Activated CD4-positive, alpha-beta T cell treated with anti-CD3 and anti-CD28 coated beads for 36 hours (primary cell): ENCODE results near the gene PDIA5. TPM values are rescaled to one million over a fixed set of nuclear protein-coding genes. Genes with fewer than 3 reads are reported as not detected.

Experiments
- ATAC-seq: fragments of 200-7000 bp; cut with Tn5 transposase; one replicate; pipeline ENCODE4 v1.10.0; 2021; ENCODE audit warnings: mild to moderate bottlenecking, moderate library complexity
- CTCF ChIA-PET: fragments of 350-600 bp; sonication (Branson Sonifier 250); formaldehyde crosslinking; loops from one replicate; lab custom pipeline; 2021; ENCODE audit warnings: antibody characterized with exemption; lab: Charles Lee
- POLR2A ChIA-PET: fragments of 350-600 bp; sonication (Branson Sonifier 250); formaldehyde crosslinking; loops from one replicate; lab custom pipeline; 2021; ENCODE audit warnings: antibody characterized with exemption, inconsistent platforms; lab: Charles Lee
- DNase-seq: peaks from one replicate; pipeline ENCODE4 v3.0.0-alpha.2; 2020
- H3K27ac Mint-ChIP-seq: one replicate; pipeline ENCODE4 v1.8.0; 2021; ENCODE audit warnings: mixed read lengths
- H3K27me3 Mint-ChIP-seq: one replicate; pipeline ENCODE4 v1.8.0; 2021; ENCODE audit warnings: mixed read lengths
- H3K36me3 Mint-ChIP-seq: one replicate; pipeline ENCODE4 v1.8.0; 2021; ENCODE audit warnings: low read depth, mixed read lengths
- H3K4me1 Mint-ChIP-seq: one replicate; pipeline ENCODE4 v1.8.0; 2021; ENCODE audit warnings: mixed read lengths
- H3K4me3 Mint-ChIP-seq: one replicate; pipeline ENCODE4 v1.8.0; 2021; ENCODE audit warnings: mild to moderate bottlenecking, moderate library complexity, mixed read lengths
- H3K9me3 Mint-ChIP-seq: one replicate; pipeline ENCODE4 v1.8.0; 2021; ENCODE audit warnings: low read depth, mixed read lengths
- intact Hi-C, 2 experiments: fragments of 100-400 bp; cut with DNase I in 1 of 2; cut with micrococcal nuclease in 1 of 2; formaldehyde crosslinking; loops; one replicate each; pipeline versions ENCODE4 v1.14.2 to v1.15.1; 2022 to 2024; cut with DNase I, micrococcal nuclease
- total RNA-seq, 2 experiments: library from RNA; stranded (reverse); gene quantifications; one replicate each; pipeline ENCODE4 v1.2.3, GENCODE V29; 2021

PDIA5 gene
- total RNA-seq, 2 experiments from 2014 or later = 19.5 to 20.7 TPM

GRCh38 chr3:123165163-123165562 lies 98.3 kb downstream of the PDIA5 start:
- H3K27me3 Mint-ChIP-seq = no peaks in the 10 kb centered on the region
- H3K36me3 Mint-ChIP-seq = peaks cover 59% of the 10 kb centered on the region
- CTCF ChIA-PET = no interaction called here
- H3K4me3 Mint-ChIP-seq = no peak overlapping the region
- no peak overlapping the region for H3K27ac Mint-ChIP-seq
- intact Hi-C loops = no loop called here
- POLR2A ChIA-PET = no interaction called here
- peaks cover 7% of the 10 kb centered on the region for H3K9me3 Mint-ChIP-seq
- no peaks in the 10 kb centered on the region for H3K4me1 Mint-ChIP-seq
- ATAC-seq = no peak
- no peak for DNase-seq

- H3K36me3 Mint-ChIP-seq = peaks cover 41% of the 10 kb centered on the region
- ATAC-seq (no peak), DNase-seq (no peak)
- peaks cover 7% of the 10 kb centered on the region for H3K9me3 Mint-ChIP-seq
- intact Hi-C loops = no loop called here
- no peaks in the 10 kb centered on the region for H3K4me1 Mint-ChIP-seq
- no peak overlapping the region for H3K4me3 Mint-ChIP-seq
- no peaks in the 10 kb centered on the region for H3K27me3 Mint-ChIP-seq
- ChIA-PET POLR2A (no interaction called here), CTCF (no interaction called here)
- H3K27ac Mint-ChIP-seq = no peak overlapping the region
Measured at GRCh38 chr3:123167686-123168085, 100.9 kb downstream of the PDIA5 start.

GRCh38 chr3:123168122-123168521 lies 101.3 kb downstream of the PDIA5 start:
- Mint-ChIP-seq H3K27ac (no peak overlapping the region), H3K27me3 (no peaks in the 10 kb centered on the region), H3K4me1 (no peaks in the 10 kb centered on the region), H3K36me3 (peaks cover 36% of the 10 kb centered on the region), H3K4me3 (no peak overlapping the region), H3K9me3 (peaks cover 7% of the 10 kb centered on the region)
- ATAC-seq (no peak), DNase-seq (no peak)
- intact Hi-C loops = no loop called here
- ChIA-PET CTCF (no interaction called here), POLR2A (no interaction called here)

- Mint-ChIP-seq H3K4me3 (no peak overlapping the region), H3K27me3 (no peaks in the 10 kb centered on the region), H3K9me3 (peaks cover 7% of the 10 kb centered on the region), H3K4me1 (no peaks in the 10 kb centered on the region), H3K27ac (no peak overlapping the region), H3K36me3 (peaks cover 32% of the 10 kb centered on the region)
- POLR2A ChIA-PET = no interaction called here
- DNase-seq = no peak
- ATAC-seq = no peak
- CTCF ChIA-PET = no interaction called here
- intact Hi-C loops = no loop called here
Measured at GRCh38 chr3:123168605-123169004, 101.8 kb downstream of the PDIA5 start.

GRCh38 chr3:123169492-123169929 lies 102.7 kb downstream of the PDIA5 start:
- Mint-ChIP-seq H3K27me3 (no peaks in the 10 kb centered on the region), H3K4me3 (no peak overlapping the region), H3K9me3 (peaks cover 7% of the 10 kb centered on the region), H3K4me1 (no peaks in the 10 kb centered on the region), H3K36me3 (peaks cover 23% of the 10 kb centered on the region), H3K27ac (no peak overlapping the region)
- CTCF ChIA-PET = interaction anchor here (0.6 kb wide), 1 partner anchor 23 kb away, joined by 3 read pairs; no protein-coding TSS in a partner anchor
- POLR2A ChIA-PET = no interaction called here
- DNase-seq = no peak
- no peak for ATAC-seq
- intact Hi-C loops = no loop called here

DNA sequence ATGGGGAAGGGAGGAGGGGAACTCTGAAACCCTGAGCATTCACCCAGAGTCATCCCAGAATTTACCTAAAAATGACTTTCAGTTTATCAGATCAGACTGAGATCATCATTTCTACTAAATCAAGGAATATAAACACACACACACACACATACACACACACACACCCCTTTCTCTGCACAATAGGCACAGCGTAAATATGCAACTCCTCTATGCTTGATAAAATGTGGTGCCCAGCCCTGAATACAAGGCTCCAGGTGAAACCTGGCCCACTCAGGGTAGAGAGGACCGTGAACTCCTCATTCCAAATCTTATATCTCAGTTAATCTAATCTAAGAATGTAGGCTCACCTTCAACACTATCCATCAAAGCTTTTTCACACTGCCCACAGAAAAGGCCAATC lies 103.1 kb downstream of the PDIA5 start:
- Mint-ChIP-seq H3K9me3 (peaks cover 5% of the 10 kb centered on the region), H3K27ac (no peak overlapping the region), H3K27me3 (no peaks in the 10 kb centered on the region), H3K36me3 (peaks cover 19% of the 10 kb centered on the region), H3K4me1 (no peaks in the 10 kb centered on the region), H3K4me3 (no peak overlapping the region)
- ChIA-PET CTCF (no interaction called here), POLR2A (no interaction called here)
- no peak for ATAC-seq
- intact Hi-C loops = no loop called here
- no peak for DNase-seq

DNA sequence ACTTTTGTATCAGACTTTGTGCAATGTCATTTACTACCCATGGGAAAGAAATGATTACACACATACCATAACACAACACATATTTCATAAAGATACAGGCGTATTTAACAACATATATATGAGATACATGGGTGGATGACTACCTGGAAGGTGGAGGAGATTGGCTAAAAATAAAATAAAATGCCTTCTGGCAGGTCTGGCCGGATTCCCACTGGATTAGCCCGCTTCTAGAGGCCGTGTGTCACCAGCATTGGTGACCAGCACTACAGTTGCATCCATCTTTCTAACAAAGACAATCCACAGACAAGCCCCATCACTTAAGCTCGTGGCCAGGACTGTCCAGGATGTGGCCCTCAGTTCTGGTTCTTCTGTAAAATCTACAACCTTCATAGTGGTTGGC lies 114.0 kb downstream of the PDIA5 start:
- no peak overlapping the region for H3K4me3 Mint-ChIP-seq
- H3K36me3 Mint-ChIP-seq = peaks cover 7% of the 10 kb centered on the region
- H3K9me3 Mint-ChIP-seq = peaks cover 3% of the 10 kb centered on the region
- no peak overlapping the region for H3K27ac Mint-ChIP-seq
- no peaks in the 10 kb centered on the region for H3K4me1 Mint-ChIP-seq
- DNase-seq (no peak), ATAC-seq (no peak)
- ChIA-PET CTCF (no interaction called here), POLR2A (no interaction called here)
- intact Hi-C loops = no loop called here
- H3K27me3 Mint-ChIP-seq = no peaks in the 10 kb centered on the region

DNA sequence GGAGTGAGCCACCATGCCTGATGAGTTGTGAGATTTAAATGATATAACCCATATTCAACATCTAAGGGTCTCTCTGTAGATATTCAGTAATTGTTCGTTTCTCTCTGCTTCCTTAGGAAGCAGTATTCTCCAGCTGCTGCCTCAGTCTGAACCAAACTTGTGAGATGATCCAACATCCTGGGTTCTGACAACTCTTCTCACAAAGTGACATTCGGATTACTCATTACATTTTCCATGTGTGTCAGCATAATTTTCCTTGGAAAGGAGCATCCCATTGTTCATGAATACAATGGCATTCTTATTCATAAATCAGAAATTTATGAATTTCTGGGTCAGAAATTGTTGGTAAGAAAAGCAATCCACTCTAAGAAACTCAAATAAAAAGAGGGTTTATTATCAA lies 119.9 kb downstream of the PDIA5 start:
- peaks cover 3% of the 10 kb centered on the region for H3K9me3 Mint-ChIP-seq

GRCh38 chr3:123188058-123188457 lies 121.2 kb downstream of the PDIA5 start:
- POLR2A ChIA-PET = no interaction called here
- intact Hi-C loops = no loop called here
- ATAC-seq = no peak
- Mint-ChIP-seq H3K4me3 (no peak overlapping the region), H3K4me1 (no peaks in the 10 kb centered on the region), H3K27me3 (no peaks in the 10 kb centered on the region), H3K27ac (no peak overlapping the region), H3K9me3 (no peaks in the 10 kb centered on the region), H3K36me3 (peaks cover 4% of the 10 kb centered on the region)
- CTCF ChIA-PET = no interaction called here
- DNase-seq = no peak

More for the DNA sequence above, 119.9 kb downstream of the PDIA5 start:
- Mint-ChIP-seq H3K27ac (no peak overlapping the region), H3K27me3 (no peaks in the 10 kb centered on the region), H3K4me1 (no peaks in the 10 kb centered on the region), H3K36me3 (peaks cover 4% of the 10 kb centered on the region), H3K4me3 (no peak overlapping the region)
- ChIA-PET POLR2A (no interaction called here), CTCF (no interaction called here)
- ATAC-seq = no peak
- intact Hi-C loops = no loop called here
- DNase-seq = no peak

DNA sequence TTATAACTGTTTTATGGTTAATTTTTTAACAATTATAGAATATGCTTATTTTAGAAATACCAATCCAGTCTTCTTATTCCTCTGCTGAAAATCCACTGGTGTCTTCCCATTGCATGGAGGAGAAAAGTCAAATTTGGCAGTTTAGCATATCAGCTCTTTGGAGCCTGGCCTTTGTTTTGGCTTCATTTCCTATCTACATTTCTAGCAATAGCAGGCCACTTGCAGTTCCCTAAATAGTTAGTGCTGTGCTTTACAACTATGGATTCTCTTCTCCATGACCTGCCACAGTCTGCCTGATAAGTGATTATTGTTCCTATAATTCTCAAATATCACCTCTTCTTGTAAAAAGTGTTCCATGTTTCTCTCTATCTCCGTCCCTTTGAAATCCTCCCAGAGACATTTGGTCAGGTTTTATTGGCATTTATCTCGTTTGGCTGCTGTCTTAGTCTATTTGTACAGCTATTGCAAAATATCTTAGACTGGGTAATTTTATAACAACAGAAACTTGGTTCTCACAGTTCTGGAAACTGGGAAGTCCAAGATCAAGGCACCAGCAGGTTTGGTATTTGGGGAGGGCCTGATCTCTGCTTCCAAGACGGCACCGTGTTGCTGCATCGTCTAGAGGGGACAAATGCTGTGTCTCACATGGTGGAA lies 126.8 kb downstream of the PDIA5 start:
- intact Hi-C loops = no loop called here
- ATAC-seq (no peak), DNase-seq (no peak)
- no peaks in the 10 kb centered on the region for H3K27me3 Mint-ChIP-seq
- POLR2A ChIA-PET = no interaction called here
- H3K36me3 Mint-ChIP-seq = peaks cover 2% of the 10 kb centered on the region
- no peak overlapping the region for H3K4me3 Mint-ChIP-seq
- H3K4me1 Mint-ChIP-seq = no peaks in the 10 kb centered on the region
- CTCF ChIA-PET = no interaction called here
- no peak overlapping the region for H3K27ac Mint-ChIP-seq
- H3K9me3 Mint-ChIP-seq = no peaks in the 10 kb centered on the region

GRCh38 chr3:123194552-123194951 lies 127.7 kb downstream of the PDIA5 start:
- no peaks in the 10 kb centered on the region for H3K27me3 Mint-ChIP-seq
- POLR2A ChIA-PET = no interaction called here
- H3K27ac Mint-ChIP-seq = no peak overlapping the region
- ATAC-seq (no peak), DNase-seq (no peak)
- CTCF ChIA-PET = no interaction called here
- peaks cover 5% of the 10 kb centered on the region for H3K36me3 Mint-ChIP-seq
- intact Hi-C loops = no loop called here
- no peaks in the 10 kb centered on the region for H3K4me1 Mint-ChIP-seq
- no peak overlapping the region for H3K4me3 Mint-ChIP-seq
- peaks cover 3% of the 10 kb centered on the region for H3K9me3 Mint-ChIP-seq

GRCh38 chr3:123198372-123198771 lies 131.5 kb downstream of the PDIA5 start:
- intact Hi-C loops = no loop called here
- POLR2A ChIA-PET = interaction anchor here (0.6 kb wide), 1 partner anchor 45 kb away, joined by 4 read pairs; no protein-coding TSS in a partner anchor
- no peak overlapping the region for H3K27ac Mint-ChIP-seq
- no peaks in the 10 kb centered on the region for H3K27me3 Mint-ChIP-seq
- peaks cover 3% of the 10 kb centered on the region for H3K9me3 Mint-ChIP-seq
- H3K4me3 Mint-ChIP-seq = no peak overlapping the region
- H3K36me3 Mint-ChIP-seq = peaks cover 5% of the 10 kb centered on the region
- no peak for DNase-seq
- peaks cover 21% of the 10 kb centered on the region for H3K4me1 Mint-ChIP-seq
- CTCF ChIA-PET = interaction anchor here (0.6 kb wide), 1 partner anchor 362 kb away, joined by 3 read pairs; no protein-coding TSS in a partner anchor
- ATAC-seq = no peak
